IMR-90 (cell line): ENCODE results near the gene MAPKAP1. TPM values are rescaled to one million over a fixed set of nuclear protein-coding genes. Genes with fewer than 3 reads are reported as not detected.

Source experiments
- ATAC-seq: fragments of 200-7000 bp; cut with Tn5 transposase; 2 replicates; pipeline ENCODE4 v1.9.1; 2020; ENCODE audit warnings: low read depth, mild to moderate bottlenecking, moderate library complexity
- BruUV-seq: library from RNA; stranded (reverse); fragments of 400-500 nt; replicated peaks from 2 replicates; lab custom pipeline; 2021; lab: Mats Ljungman, UMichigan
- CTCF ChIA-PET: fragments of 300-600 bp; formaldehyde crosslinking; extraction: SDS; loops from one replicate; lab custom pipeline; 2021; ENCODE audit warnings: antibody characterized with exemption; lab: Yijun Ruan, JAX
- POLR2A ChIA-PET: fragments of 300-600 bp; sonication (Branson Sonifier 250); formaldehyde crosslinking; loops from one replicate; lab custom pipeline; 2022; ENCODE audit warnings: antibody characterized with exemption; ENCODE audit not compliant: unreplicated experiment; lab: Charles Lee
- DNase-seq: peaks from one replicate; pipeline ENCODE4 v3.0.0; 2013
- H2AFZ ChIP-seq: replicated peaks from 2 replicates; pipeline ENCODE3; 2013; ENCODE audit warnings: low read length, mild to moderate bottlenecking; ENCODE audit not compliant: poor library complexity
- H2AK5ac ChIP-seq: 2 replicates; pipeline ENCODE4 v1.6.1; 2013; ENCODE audit warnings: low read depth, low read length, inconsistent platforms
- H2AK9ac ChIP-seq: replicated peaks from 2 replicates; pipeline ENCODE3; 2013; ENCODE audit warnings: mild to moderate bottlenecking, low read depth, low read length, moderate library complexity; ENCODE audit not compliant: poor library complexity
- H2BK120ac ChIP-seq: 2 replicates; pipeline ENCODE4 v1.6.1; 2013; ENCODE audit warnings: low read depth, low read length, inconsistent platforms
- H2BK15ac ChIP-seq: 3 replicates; pipeline ENCODE4 v1.6.1; 2013; ENCODE audit warnings: low read depth, low read length, inconsistent platforms
- H2BK20ac ChIP-seq: 2 replicates; pipeline ENCODE4 v1.6.1; 2013; ENCODE audit warnings: low read depth, mild to moderate bottlenecking, inconsistent platforms, low read length, moderate library complexity
- H2BK5ac ChIP-seq: 2 replicates; pipeline ENCODE4 v1.6.1; 2013; ENCODE audit warnings: mild to moderate bottlenecking, low read depth, low read length, inconsistent platforms; ENCODE audit not compliant: poor library complexity, severe bottlenecking
- H3K14ac ChIP-seq: replicated peaks from 2 replicates; pipeline ENCODE4 v1.6.1; 2013; ENCODE audit warnings: low read depth, low read length, inconsistent platforms
- H3K18ac ChIP-seq: 2 replicates; pipeline ENCODE4 v1.6.1; 2013; ENCODE audit warnings: low read depth, low read length, control low read depth
- H3K23ac ChIP-seq: 2 replicates; pipeline ENCODE4 v1.6.1; 2013; ENCODE audit warnings: low read depth, low read length, inconsistent platforms
- H3K27ac ChIP-seq: 2 replicates; pipeline ENCODE4 v1.5.1; 2013; ENCODE audit warnings: mild to moderate bottlenecking, control low read depth, low read length; ENCODE audit not compliant: insufficient read depth
- H3K27me3 ChIP-seq: 2 replicates; pipeline ENCODE4 v1.6.1; 2013; ENCODE audit warnings: low read length; ENCODE audit not compliant: control insufficient read depth, insufficient read depth
- H3K36me3 ChIP-seq: 2 replicates; pipeline ENCODE4 v1.6.1; 2013; ENCODE audit warnings: low read length, mixed read lengths; ENCODE audit not compliant: control insufficient read depth, insufficient read depth
- H3K4ac ChIP-seq: 2 replicates; pipeline ENCODE4 v1.6.1; 2013; ENCODE audit warnings: low read depth, low read length, inconsistent platforms
- H3K4me1 ChIP-seq: 2 replicates; pipeline ENCODE4 v1.6.1; 2013; ENCODE audit warnings: low read length, mixed read lengths; ENCODE audit not compliant: control insufficient read depth, insufficient read depth
- H3K4me2 ChIP-seq: 2 replicates; pipeline ENCODE4 v1.6.1; 2013; ENCODE audit warnings: low read depth, mild to moderate bottlenecking, control low read depth, low read length, moderate library complexity
- H3K4me3 ChIP-seq: 2 replicates; pipeline ENCODE4 v1.5.1; 2013; ENCODE audit warnings: low read depth, mild to moderate bottlenecking, control low read depth, low read length, moderate library complexity; ENCODE audit not compliant: insufficient read depth
- H3K56ac ChIP-seq: 2 replicates; pipeline ENCODE4 v1.6.1; 2013; ENCODE audit warnings: low read length, inconsistent platforms; ENCODE audit not compliant: insufficient read depth; ENCODE audit errors: extremely low read depth
- H3K79me1 ChIP-seq, 2 experiments: 2 replicates each; pipeline ENCODE4 v1.6.1; 2013; ENCODE audit warnings: low read length in 2 of 2, inconsistent platforms in 1 of 2, low read depth in 1 of 2
- H3K9ac ChIP-seq: 2 replicates; pipeline ENCODE4 v1.6.1; 2013; ENCODE audit warnings: low read depth, low read length, control low read depth
- H3K9me1 ChIP-seq: 2 replicates; pipeline ENCODE4 v1.6.1; 2013; ENCODE audit warnings: low read length, inconsistent platforms; ENCODE audit not compliant: insufficient read depth
- H3K9me3 ChIP-seq: 2 replicates; pipeline ENCODE4 v1.6.1; 2013; ENCODE audit warnings: low read length; ENCODE audit not compliant: control insufficient read depth, insufficient read depth
- H4K20me1 ChIP-seq: 2 replicates; pipeline ENCODE4 v1.6.1; 2013; ENCODE audit warnings: low read length, inconsistent platforms; ENCODE audit not compliant: insufficient read depth
- H4K5ac ChIP-seq: 2 replicates; pipeline ENCODE4 v1.6.1; 2013; ENCODE audit warnings: mild to moderate bottlenecking, low read depth, low read length, control low read depth
- H4K8ac ChIP-seq, 2 experiments: 2 replicates each; pipeline ENCODE4 v1.6.1; 2013; ENCODE audit warnings: low read depth in 2 of 2, low read length in 2 of 2, control low read depth in 1 of 2, inconsistent platforms in 1 of 2
- H4K91ac ChIP-seq: 2 replicates; pipeline ENCODE4 v1.6.1; 2013; ENCODE audit warnings: low read depth, low read length, inconsistent platforms; ENCODE audit not compliant: insufficient read depth
- BHLHE40 ChIP-seq: fragments of 150-350 bp; IDR thresholded peaks from 2 replicates; pipeline ENCODE4 v1.6.1; 2016; ENCODE audit warnings: mild to moderate bottlenecking, low read depth, low read length
- CEBPB ChIP-seq: IDR thresholded peaks from 2 replicates; pipeline ENCODE4 v1.6.1; 2012; ENCODE audit warnings: low read depth, low read length, improper control_type of control experiment
- CHD1 ChIP-seq: IDR thresholded peaks from 2 replicates; pipeline ENCODE4 v1.6.1; 2012; ENCODE audit warnings: low read depth, low read length, improper control_type of control experiment
- CTCF ChIP-seq: conservative IDR thresholded peaks from 2 replicates; pipeline ENCODE4 v1.5.1; 2012; ENCODE audit warnings: mild to moderate bottlenecking, low read depth, low read length, improper control_type of control experiment
- ELK1 ChIP-seq: fragments of 150-350 bp; IDR thresholded peaks from 2 replicates; pipeline ENCODE4 v1.6.1; 2016; ENCODE audit warnings: low read depth, mild to moderate bottlenecking, low read length, moderate library complexity, borderline replicate concordance
- FOS ChIP-seq: fragments of 150-350 bp; IDR thresholded peaks from 2 replicates; pipeline ENCODE4 v1.6.1; 2016; ENCODE audit warnings: low read depth, low read length
- MAZ ChIP-seq: IDR thresholded peaks from 2 replicates; pipeline ENCODE4 v1.6.1; 2012; ENCODE audit warnings: low read depth, mild to moderate bottlenecking, low read length, improper control_type of control experiment, moderate library complexity, borderline replicate concordance
- MXI1 ChIP-seq: IDR thresholded peaks from 2 replicates; pipeline ENCODE4 v1.6.1; 2012; ENCODE audit warnings: low read depth, mild to moderate bottlenecking, low read length, moderate library complexity, borderline replicate concordance
- NFE2L2 ChIP-seq: fragments of 150-350 bp; IDR thresholded peaks from 2 replicates; pipeline ENCODE4 v1.6.1; 2016; ENCODE audit warnings: low read depth, mild to moderate bottlenecking, low read length
- POLR2A ChIP-seq: IDR thresholded peaks from 2 replicates; pipeline ENCODE4 v1.6.1; 2012; ENCODE audit warnings: mild to moderate bottlenecking, low read depth, low read length
- RAD21 ChIP-seq: IDR thresholded peaks from 2 replicates; pipeline ENCODE4 v1.6.1; 2012; ENCODE audit warnings: low read length, improper control_type of control experiment
- RCOR1 ChIP-seq: IDR thresholded peaks from 2 replicates; pipeline ENCODE4 v1.6.1; 2012; ENCODE audit warnings: mild to moderate bottlenecking, low read length, improper control_type of control experiment; ENCODE audit not compliant: insufficient replicate concordance
- RFX5 ChIP-seq: IDR thresholded peaks from 2 replicates; pipeline ENCODE4 v1.8.0; 2012; ENCODE audit warnings: low read depth, mild to moderate bottlenecking, low read length, moderate library complexity
- SMC3 ChIP-seq: fragments of 150-350 bp; IDR thresholded peaks from 2 replicates; pipeline ENCODE4 v1.6.1; 2016; ENCODE audit warnings: low read depth, mild to moderate bottlenecking, antibody characterized with exemption, low read length, moderate library complexity
- USF2 ChIP-seq: fragments of 150-350 bp; IDR thresholded peaks from 2 replicates; pipeline ENCODE4 v1.6.1; 2017; ENCODE audit warnings: mild to moderate bottlenecking, antibody characterized with exemption, low read length, low read depth
- WGBS, 2 experiments: methylation state at CpG; one replicate each; pipeline versions ENCODE4 v1.1.5 to v1.1.7; 2013; ENCODE audit warnings: missing lambda C conversion rate in 2 of 2; ENCODE audit not compliant: insufficient read length in 1 of 2; ENCODE audit errors: extremely low coverage in 2 of 2; 5-methylcytosine and 5-hydroxymethylcytosine counted together
- dilution Hi-C: fragments of 300-500 bp; cut with HindIII; formaldehyde crosslinking; loops from one replicate; pipeline ENCODE4 v1.14.3; 2018; ENCODE audit warnings: low sequenced_read_pairs; ENCODE audit not compliant: unreplicated experiment
- in situ Hi-C: fragments of 300-500 bp; cut with MboI; formaldehyde crosslinking; loops from 3 replicates; pipeline ENCODE4 v1.14.3; 2019; ENCODE audit warnings: low sequenced_read_pairs, inconsistent platforms, mixed read lengths
- intact Hi-C: fragments of 100-400 bp; cut with micrococcal nuclease; formaldehyde crosslinking; loops from 2 replicates; pipeline ENCODE4 v1.10.0; 2022
- polyA plus RNA-seq, 3 experiments: library from polyadenylated mRNA; depleted of rRNA; stranded (reverse); fragments of >200 nt; gene quantifications; 2 replicates each; pipeline ENCODE4 v1.2.3, GENCODE V29; 2012; ENCODE audit warnings: low replicate concordance in 1 of 3
- total RNA-seq: library from RNA; depleted of rRNA; stranded (reverse); fragments of >200 nt; gene quantifications from 2 replicates; pipeline ENCODE4 v1.2.3, GENCODE V29; 2012

Gene MAPKAP1
- total and polyA plus RNA-seq, 2 of the 4 experiments (the other 2 are of a cell fraction) = 87.2 to 158 TPM

- ChIA-PET CTCF (no interaction called here), POLR2A (no interaction called here)
- Histone ChIP-seq H3K4ac (no peak overlapping the region), H3K4me1 (peaks cover 2% of the 10 kb centered on the region), H2BK120ac (no peak overlapping the region), H4K20me1 (peaks cover 30% of the 10 kb centered on the region), H3K14ac (no peak overlapping the region), H3K56ac (no peak overlapping the region), H3K9me1 (peaks cover 15% of the 10 kb centered on the region), H4K8ac (no peak overlapping the region), H3K27me3 (no peaks in the 10 kb centered on the region), H3K4me3 (no peak overlapping the region), H3K4me2 (no peak overlapping the region), H4K5ac (no peak overlapping the region), H2BK20ac (no peak overlapping the region), H2BK15ac (no peak overlapping the region), H3K23ac (no peak overlapping the region), H3K9me3 (no peaks in the 10 kb centered on the region), H3K18ac (no peak overlapping the region), H3K9ac (no peak overlapping the region), H2BK5ac (no peak overlapping the region), H3K27ac (no peak overlapping the region), H2AFZ (no peak overlapping the region), H4K91ac (no peak overlapping the region), H3K79me1 (peaks cover 29 to 55% of the 10 kb centered on the region in 2 experiments), H2AK5ac (no peak overlapping the region), H2AK9ac (no peak overlapping the region), H3K36me3 (peaks cover 9% of the 10 kb centered on the region)
- WGBS, 2 experiments = 98% methylated on average over 9 of the region's 11 CpGs; no CpG with 5 or more reads in 1 of the 2 experiments
- BruUV-seq = no TSS peak
- ATAC-seq (no peak), DNase-seq (no peak)
- in situ Hi-C loops = no loop called here
- TF ChIP-seq NFE2L2 (no peak), CEBPB (no peak), ELK1 (no peak), RAD21 (no peak), SMC3 (no peak), MXI1 (no peak), FOS (no peak), CTCF (no peak), RFX5 (no peak), RCOR1 (no peak), POLR2A (no peak), USF2 (no peak), MAZ (no peak), BHLHE40 (no peak), CHD1 (no peak)
- dilution Hi-C loops = no loop called here
- intact Hi-C loops = no loop called here
Measured at GRCh38 chr9:125585503-125586171, 121.4 kb downstream of the MAPKAP1 start.
